Effector CD8-positive, alpha-beta T cell (primary cell): ENCODE measurements around the gene TMEM39B.
"Not testable (repeated sequence)": the region's sequence is repeated elsewhere in the genome, so short reads cannot be mapped to it uniquely, and the experiment has no call there.

Experiments
- DNase-seq: peaks from one replicate; lab custom pipeline; 2025; lab: John Stamatoyannopoulos, UW
- total RNA-seq, 4 experiments: gene quantifications; one replicate each; lab custom pipeline; 2026; lab: John Stamatoyannopoulos, UW

Gene TMEM39B
- total RNA-seq, result 10.7 to 15.7 (median 10.7) reads per million in 4 experiments

DNA sequence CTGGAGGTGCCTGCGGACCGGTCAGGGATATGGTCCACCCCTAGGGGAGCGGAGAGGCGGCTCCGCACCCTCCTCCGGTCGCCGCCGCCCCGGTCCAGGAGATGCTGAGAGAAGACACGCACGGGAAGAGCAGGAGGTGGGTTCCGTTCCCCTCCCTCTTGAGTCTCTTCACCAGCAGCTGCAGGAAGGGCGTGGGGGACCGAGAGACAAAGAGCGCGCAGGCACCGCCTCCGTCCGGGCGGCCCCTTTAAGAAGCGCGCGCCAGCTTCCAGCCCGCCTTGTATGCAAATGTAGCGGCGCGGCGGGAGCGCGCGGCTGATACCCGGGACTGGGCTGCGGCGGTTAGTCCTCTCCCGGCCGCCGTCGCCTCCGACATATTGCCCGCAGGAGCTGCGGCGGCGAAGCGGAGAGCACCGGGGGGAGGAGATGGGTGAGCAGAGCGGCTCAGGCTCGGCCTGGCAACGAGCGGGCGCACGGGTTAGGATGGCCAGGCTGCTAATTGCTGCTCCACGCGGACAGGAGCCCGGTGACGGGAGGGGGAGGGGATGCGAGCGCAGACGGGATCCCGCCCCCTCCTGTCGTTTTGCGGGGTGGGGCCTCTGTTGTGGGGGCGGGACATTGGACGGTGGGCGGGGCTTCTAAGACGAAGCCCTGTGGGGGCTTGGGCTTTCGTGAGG lies at the start of gene TMEM39B:
TMEM39B (plus strand) TSS at position 318 of the 677 bp plus-strand sequence; CDS start at position 427, 109 bp downstream.
- peak; percentile 85 for DNase-seq

DNA sequence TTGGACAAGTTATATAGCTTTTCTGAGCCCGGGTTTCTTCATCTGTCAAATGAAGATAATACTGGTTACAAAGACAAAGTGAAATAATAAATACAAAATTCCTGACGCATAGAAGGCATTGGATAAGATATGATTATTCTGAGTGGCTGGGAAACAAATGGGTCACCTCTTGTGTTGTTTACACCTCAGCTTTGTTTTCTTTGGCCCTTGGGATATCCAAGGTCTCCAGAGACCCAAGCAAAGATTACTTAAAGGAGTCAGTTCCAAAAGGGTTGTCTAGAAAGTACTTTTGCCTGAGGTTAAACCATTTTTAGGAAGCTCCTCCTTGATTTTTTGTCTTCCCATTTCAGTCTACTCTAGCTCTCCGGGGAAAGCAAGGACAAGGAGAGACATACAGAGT lies 49.4 kb upstream of the TMEM39B start:
- DNase-seq, result no peak

DNA sequence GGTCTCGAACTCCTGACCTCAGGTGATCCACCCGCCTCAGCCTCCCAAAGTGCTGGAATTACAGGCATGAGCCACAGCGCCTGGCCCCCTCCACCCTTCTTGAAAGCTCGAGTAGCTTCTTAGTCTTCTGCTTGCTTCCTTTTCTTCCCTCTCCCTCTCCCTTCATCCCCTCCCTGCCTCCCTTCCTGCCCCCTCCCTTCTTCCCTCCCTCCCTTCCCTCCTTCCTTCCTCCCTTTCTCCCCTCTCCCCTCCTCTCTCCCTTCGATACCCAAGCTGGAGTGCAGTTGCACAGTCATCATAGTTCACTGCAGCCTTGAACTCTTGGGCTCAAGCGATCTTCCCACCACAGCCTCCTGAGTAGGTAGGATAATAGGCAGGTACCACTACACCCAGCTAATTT lies 47.2 kb upstream of the TMEM39B start:
- DNase-seq, result no peak

DNA sequence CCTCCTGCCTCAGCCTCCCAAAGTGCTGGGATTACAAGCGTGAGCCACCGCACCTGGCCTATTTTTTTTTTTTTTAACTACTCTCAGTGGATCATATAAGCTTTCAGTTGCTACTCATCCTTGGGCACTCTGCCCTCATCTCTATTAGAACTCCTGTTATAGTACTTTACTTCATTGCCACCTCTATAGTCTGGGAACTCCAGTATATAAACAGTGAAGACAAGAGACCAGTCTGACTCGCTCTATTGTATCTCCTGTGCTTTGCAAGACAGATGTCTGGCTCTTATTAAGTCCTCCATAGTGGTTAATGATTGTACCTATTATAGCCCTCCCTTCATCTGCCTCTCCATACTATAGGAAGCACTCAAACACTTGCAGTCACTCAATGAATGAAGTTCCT lies 44.0 kb upstream of the TMEM39B start:
- DNase-seq, result no peak

DNA sequence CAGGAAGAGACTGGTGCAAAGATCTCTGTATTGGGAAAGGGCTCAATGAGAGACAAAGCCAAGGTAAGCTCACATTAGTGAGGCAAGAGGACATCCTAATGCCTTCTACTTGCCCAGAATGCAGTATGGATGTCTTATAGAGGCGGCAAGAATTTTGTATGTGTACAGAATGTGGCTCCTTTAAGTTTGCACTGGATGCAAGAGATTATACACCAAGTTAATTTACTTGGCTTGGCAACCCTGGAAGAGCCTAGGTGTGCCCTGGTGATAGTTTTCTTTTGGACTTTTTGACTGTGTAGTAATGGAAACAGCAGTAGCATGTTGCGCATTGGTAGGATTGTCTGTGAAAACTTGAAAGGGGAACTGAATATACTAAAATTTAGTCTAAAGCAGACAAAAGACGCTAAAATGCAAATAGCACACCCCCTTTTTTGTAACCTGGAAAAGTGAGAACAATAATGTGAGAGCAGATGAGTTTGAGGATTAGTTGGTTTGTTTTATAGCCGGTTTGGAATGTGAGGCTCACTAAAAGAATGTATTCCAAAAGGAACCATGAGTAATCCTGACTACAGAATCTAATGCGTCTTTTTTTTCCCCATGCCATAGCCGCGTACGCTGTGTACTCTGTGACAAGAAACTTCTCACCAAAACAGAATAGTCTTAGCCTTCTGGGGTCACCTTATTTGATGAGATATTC lies 41.0 kb upstream of the TMEM39B start:
- DNase-seq, result no peak

DNA sequence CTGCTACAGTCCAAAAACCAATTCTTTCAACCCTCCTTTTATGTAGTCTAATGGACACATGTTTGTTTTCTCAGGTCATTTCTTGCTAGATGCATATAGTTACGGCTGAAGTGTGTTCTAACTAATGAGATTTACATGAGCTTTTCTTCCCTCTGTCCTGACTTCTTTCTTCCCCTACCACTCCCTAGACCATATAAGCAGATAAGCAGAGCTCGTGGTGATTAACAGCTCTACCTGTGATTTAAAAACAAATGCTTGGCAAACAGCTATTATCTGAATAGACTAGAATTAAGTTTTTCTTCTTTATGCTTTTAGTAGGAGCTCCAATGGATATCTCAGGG lies 40.5 kb upstream of the TMEM39B start:
- no peak for DNase-seq

DNA sequence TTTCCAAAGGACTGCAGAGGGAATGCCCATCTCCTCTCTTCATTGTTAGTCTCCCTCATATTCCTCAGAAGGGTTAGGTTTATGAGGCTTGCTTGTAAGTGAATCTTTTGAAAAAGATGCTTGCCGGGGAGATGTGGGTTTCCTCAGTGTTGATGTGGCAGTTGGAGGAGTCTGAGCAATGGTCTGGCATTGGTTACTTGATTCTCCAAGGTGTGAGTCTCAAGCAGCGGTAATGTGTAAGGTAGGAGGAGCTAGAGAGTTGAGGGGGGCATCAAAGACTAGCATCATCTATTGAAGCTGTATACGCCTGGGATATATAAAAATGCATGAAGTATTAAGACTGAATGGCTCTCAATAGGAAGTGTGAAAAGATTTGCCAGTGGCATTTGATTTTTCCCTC lies 37.6 kb upstream of the TMEM39B start:
- no peak for DNase-seq

DNA sequence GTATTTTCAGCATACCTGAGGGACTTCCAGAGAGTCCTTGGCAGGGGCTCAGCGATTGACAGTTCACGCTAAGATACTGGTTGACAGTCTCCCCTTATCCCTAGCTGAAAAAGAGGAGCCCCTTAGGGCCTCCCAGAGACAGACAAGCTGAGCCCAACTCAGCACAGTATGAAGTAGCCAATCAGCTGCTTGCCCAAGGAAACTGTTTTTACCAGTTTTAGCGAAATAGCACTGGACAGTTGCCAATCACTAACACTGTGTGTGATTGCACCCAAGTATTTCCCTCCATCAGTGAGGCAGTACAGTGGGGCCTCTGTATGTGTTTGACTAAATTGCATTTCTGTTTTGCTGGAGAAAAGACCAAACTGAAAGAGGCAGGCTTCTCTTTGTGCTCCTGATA lies 32.0 kb upstream of the TMEM39B start:
- DNase-seq, result no peak

DNA sequence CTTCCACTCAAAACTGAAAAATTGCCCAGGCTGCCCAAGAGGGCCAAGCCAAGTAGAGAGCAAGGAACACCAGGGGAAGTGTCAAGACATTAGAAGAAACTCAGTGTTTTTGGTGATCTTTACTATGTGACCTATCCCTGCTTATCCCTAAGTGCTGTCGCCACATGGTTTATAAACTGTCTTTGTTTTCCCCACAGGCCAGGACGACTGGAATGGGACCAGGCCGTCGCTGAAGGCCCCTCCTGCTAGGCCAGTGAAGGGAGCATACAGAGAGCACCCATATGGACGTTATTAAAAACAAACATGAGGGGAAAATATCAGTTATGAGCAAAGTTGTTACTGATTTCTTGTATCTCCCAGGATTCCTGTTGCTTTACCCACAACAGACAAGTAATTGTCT lies 30.4 kb upstream of the TMEM39B start:
- DNase-seq, result no peak

DNA sequence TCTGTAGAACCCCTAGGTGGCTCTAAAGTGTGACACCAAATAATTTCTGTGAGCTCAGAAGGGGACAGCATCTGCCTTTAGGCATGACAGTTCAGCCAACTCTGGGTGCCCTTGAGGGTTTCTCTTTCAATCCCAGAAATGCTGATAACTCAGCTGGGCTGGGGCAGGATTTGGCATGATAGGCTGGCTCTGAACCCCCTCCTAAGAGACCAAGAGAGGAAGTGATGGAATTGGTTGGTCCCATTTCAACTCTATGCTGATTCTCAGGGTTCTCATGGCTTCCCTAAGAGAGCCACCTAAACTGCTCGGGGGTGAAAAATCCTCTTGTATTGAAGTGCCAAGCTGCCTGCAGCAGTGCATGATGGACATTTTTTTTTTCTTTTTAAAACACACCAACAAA lies 28.5 kb upstream of the TMEM39B start:
- DNase-seq, result no peak

DNA sequence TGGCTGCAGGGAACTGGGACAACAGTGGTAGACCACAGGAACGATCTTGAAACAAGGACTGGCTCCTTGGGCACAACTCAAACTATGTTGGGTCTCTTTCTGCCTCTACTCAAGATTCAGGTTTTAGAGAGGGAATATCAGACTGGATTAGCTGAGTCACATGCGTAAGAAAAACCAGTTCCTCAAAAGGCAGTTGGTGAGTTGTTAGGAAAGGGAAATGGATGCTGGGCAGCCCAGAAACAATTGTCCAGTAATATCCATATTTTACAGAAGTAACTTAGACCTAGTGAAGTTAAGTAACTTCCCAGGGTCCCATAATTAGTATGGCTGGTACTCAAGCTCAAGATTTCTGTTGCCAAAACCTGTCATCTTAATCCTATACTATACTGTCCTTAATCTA lies 27.0 kb upstream of the TMEM39B start:
- no peak for DNase-seq

DNA sequence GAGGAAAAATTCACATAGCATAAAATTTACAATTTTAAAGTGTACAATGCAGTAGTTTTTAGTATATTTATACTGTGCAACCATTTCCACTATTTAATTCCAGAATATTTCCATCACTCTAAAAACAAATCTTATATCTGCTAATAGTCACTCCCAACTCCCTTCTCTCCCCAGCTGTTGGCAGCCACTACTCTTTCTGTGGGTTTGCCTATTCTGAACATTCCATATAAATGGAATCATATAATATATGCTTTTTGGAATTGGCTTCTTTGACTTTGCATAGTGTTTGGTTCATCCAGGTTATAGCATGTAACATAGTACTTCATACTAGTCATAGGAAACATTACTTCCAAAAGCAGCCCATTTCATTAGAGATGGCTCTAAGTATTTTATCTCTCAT lies 25.0 kb upstream of the TMEM39B start:
- DNase-seq, result no peak

DNA sequence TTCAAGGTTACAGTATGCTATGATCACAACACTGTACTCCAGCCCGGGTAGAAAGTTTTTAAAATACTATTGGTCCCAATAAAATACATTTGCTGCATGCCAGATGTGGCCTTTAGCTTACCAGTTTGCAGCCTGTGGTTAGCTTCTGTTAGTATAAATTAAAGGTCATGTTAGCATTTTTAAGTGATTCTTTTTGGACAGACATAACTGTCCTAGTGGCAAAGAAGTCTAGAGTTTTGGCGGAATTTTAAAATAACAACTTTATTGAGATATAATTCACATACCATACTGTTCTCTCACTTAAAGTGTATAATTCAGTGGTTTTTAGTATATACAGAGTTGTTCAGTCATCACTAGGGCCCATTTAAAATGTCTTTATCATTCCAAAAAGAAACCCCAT lies 24.3 kb upstream of the TMEM39B start:
- no peak for DNase-seq

DNA sequence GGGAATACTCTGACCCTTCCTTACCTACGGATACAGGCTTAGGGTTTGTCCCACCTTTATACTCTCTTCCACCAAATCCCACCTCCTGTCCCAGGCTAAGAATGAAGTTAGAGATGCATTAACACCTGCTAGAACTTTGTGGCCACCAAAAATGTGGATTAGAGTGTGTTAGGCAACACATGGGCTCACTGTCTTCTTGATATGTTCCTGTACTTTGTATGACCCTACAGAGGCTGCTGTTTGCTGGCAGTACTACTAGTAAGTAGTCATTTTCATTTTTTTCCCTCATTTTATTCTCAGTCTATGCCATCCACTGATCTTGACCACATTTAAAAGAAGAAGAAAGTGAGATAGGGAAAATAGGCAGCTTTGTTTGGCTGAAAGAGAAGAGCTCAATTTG lies 21.0 kb upstream of the TMEM39B start:
- DNase-seq, result no peak

DNA sequence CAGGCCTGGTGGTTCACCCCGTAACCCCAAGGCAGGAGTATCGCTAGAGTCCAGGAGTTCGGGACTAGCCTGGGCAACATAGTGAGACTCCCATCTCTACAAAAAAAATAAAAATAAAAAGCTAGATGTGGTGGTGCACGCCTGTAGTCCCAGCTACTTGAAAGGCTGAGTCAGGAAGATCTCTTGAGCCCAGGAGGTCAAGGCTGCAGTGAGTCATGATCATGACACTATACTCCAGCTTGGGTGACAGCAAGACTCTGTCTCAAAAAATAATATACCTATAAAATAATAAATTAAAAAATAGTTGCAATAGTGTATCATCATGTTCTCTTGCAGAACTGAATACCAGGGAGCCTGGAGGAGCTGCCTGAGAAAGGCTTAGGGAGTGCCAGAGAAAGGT lies 19.9 kb upstream of the TMEM39B start:
- no peak for DNase-seq

DNA sequence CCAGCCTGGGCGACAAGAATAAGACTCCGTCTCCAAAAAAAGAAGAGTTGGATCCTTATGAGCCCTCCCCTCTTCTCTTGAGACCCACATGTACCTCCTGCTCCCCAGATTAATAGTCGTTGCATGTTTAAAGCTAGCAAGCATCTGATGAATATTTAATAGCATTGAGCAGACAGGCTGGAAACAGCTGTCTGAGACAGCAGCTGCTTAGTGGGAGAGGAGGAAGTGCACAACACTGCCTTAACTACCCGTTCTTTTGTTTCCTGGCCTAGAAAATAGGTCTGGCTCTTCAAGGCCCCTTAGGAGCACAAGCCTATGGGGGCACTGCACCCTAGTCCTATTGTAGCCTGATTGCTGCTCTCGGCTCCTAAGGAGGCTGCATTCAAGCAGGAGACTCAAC lies 17.3 kb upstream of the TMEM39B start:
- DNase-seq, result no peak

DNA sequence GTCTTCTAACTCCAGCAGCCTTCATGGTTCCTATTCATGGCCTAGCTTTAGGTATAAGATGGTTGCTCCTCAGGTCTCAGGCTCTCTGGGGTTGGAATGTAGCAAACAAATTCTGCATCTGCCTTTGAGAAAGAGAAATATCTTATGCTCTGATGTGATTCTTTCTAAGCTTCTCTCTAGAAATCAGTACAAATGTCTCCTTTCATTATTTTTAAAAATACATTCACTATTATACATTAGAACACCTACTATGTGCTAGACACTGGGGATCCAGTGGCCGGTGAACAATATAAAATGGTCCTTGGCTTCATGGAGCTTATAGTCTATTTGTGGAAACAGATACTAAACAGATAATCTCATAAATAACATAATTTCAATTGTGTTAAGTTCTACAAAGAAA lies 16.1 kb upstream of the TMEM39B start:
- DNase-seq, result no peak

DNA sequence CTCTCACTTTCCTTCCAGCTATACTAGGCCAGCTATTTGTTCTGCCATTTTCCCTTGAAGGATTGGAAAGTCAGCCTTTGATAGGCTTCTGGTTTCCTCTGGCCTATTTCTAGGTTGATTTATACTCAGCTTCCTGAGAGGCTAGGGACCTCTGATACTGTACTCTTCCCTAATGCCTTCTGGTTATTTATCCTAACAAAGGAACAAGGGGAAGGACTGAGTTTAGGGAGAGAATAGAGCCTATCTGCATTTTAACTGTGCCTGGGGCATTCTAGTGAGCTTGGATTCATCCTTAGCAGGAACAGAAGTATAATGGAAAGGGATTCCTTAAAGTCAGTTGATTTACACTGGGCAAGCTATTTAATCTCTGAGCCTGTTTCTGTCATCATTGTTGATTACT lies 11.8 kb upstream of the TMEM39B start:
- no peak for DNase-seq

DNA sequence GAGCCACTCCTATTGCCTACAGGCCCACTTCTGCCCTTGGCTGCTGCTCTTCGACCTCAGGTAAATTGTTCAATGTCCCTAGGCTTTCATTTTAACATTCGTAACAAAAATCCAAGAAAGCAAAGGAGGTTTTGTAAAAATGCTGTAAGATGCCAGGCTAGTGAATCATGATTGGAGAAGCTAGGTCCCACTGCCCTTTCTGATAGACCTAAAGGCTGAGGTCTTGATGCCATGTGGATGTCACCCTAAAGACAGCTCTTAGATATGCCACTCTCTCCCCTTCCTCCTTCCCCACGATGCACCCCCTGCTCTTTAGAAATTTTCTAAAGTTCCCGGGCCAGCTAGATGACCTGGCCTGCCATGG lies 9.9 kb upstream of the TMEM39B start:
- no peak for DNase-seq

DNA sequence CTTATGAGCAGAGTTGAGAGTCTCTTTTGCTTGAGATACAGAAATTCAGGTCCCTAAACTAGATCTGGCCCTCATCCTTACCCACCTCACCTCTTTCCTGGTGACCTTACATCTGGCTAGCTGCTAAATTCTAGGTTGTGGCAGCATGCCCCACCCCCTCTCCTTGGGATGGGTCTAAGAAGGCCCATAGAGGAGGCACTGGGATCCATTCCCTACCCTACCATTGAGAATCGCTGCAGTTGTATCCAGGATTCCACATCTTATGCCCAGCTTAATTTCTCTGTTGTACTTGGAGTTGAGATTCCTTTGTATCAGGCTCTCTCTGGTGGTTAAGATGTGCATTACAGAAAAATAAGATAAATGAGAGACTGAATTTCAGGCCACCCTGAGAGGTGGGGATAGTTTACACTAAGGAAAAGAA lies 9.5 kb upstream of the TMEM39B start:
- DNase-seq, result no peak

DNA sequence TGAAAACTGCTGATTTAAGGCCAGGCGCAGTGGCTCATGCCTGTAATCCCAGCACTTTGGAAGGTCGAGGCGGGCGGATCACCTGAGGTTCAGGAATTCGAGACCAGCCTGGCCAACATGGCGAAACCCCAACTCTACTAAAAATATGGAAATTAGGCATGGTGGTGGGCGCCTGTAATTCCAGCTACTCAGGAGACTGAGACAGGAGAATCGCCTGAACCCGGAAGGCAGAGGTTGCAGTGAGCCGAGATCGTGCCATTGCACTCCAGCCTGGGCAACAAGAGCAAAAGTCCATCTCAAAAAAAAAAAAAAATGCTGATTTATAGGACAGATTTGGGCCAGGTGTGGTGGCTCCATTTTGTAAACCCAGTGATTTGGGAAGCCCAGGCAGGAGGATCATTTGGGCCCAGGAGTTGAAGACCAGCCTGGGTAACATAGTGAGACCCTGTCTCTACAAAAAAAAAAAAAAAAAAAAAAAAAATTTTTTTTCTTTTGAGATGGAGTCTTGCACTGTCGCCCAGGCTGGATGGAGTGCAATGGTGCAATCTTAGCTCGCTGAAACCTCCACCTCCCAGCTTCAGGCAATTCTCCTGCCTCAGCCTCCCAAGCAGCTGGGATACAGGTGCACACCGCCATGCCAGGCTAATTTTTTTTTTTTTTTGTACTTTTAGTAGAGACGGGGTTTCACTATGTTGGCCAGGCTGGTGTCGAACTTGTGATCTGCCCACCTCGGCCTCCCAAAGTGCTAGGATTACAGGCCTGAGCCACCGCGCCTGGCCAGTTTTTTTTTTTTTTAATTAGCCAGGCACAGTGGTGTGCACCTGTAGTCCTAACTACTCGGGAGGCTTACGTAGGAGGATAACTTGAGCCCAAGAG lies 6.9 kb upstream of the TMEM39B start:
- DNase-seq, result not testable (repeated sequence)

DNA sequence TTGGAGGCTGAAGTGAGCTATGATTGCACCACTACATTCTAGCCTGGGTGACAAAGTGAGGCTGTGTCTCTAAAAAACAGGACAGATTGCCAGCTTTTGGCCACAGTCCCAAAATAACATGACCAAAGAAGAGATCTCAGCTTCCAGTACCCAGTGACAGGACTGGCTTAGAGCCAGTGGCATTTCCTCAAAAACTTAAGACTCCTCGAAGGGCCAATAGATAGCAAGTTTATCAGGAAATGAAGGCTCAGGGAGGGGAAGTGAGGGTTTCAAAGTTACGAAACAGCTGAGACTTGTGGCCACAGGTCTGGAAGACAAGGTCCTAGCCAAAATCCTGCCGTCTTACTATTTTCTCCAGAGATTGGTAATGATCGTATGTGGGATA lies 6.3 kb upstream of the TMEM39B start:
- DNase-seq, result no peak
